Effector CD8-positive, alpha-beta T cell (primary cell): ENCODE data around the gene PRRT3.
"Not testable (repeated sequence)": the region's sequence is repeated elsewhere in the genome, so short reads cannot be mapped to it uniquely, and the experiment has no call there.

ENCODE experiments used
- DNase-seq: peaks from one replicate; lab custom pipeline; 2025; lab: John Stamatoyannopoulos, UW

The PRRT3 gene

DNA sequence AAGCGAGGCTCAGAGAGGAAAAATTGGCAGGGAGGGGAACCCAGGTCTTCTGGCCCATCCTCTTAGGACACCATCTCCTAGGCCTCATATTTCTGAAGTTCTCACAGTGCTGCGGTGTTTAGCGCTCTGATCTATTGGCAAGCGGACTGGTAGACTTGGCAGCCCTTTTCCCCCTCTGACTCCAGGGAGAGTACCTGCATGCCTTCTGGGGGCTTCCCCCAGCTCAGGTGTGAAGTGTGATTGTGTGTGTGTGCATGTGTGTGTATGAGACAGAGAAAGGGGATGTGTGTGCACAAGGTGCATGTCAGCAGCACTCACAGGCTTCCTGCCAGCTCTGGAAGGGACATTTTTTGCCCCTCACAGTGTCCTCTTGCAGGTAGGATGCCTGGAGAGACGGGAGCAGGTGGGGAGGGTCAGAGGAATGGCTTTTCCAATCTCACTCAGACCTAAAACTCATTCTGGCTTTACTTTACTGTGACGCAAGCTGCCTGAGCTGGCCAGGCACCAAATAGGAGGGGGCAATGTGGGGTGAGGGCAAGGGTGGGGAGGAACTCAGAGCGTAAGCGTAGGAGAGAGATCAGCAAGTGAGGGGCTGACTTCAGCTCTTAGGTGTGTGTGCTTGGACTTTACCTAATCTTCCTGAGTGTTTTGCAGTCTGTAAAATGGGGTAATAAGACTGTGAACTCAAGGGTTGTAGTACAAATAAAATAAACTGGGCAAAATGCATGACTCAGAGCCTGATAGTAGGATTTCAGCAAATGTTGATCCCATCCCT lies 53.6 kb downstream of the PRRT3 start:
- DNase-seq: no peak

DNA sequence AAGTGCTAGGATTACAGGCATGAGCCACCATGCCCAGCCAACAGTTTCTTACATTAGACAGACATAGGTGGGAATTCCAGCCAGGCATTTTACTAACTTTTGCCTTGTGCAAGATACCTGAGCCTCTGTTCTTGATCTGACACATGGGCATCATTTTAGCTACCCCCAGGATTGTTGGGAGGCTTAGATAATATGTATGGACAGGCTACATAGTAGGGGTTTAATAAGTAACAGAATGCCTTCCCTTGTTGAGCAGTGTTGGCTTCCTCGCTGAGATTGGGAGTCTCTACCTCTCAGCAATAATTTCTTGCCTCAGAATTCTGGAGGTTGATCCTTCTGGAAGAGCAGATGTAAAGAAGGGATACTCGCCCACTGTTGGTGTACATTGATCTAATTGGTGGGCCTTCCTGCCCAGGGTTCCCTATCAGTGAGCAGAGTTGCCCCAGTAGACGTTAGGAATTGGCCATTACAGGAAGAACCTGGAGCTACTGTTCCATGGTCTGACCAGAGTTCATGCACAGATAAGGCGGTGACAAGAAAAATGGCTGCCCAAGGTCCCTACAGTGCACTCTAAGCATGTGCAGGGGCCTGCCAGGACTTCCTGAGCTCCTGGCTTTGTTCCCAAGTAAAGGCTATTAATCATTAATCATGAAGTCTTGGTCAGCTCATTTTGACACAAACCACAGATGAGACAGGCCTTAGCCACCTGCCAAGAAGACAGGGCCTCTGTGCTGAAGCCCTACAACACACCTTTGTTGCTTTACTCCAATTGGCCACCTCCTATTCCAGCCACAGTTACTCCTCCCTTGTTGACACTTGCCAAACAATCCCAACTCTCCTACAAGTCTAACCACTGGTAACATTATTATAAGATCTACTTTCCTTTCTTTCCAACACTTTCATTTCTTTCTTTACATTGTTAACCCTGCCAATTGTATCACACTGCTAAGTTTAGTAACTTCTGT lies 54.5 kb downstream of the PRRT3 start:
- no peak for DNase-seq

DNA sequence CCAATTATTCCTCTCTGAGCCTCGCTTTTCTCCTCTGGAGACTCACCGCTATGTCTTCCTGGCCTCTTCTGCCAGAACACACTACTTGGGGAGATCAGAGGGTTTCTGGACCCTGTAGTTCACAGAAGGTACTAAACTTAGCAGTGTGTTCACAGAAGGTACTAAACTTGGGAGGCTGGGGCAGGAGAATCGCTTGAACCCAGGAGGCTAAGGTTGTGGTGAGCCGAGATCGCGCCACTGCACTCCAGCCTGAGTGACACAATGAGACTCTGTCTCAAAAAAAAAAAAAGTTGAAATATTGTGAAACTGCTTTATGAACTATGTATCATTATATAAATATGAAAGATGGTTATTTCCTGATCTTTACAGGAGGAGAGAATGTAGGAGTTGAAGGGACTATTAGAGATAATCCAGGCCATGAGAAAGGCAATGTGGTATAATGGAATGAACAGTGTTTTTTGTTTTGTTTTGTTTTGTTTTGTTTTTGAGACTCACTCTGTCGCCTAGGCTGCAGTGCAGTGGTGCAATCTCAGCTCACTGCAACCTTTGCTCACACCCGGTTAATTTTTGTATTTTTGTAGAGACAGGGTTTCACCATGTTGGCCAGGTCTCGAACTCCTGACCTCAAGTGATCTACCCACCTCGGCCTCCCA lies 55.3 kb downstream of the PRRT3 start:
- DNase-seq: not testable (repeated sequence)

DNA sequence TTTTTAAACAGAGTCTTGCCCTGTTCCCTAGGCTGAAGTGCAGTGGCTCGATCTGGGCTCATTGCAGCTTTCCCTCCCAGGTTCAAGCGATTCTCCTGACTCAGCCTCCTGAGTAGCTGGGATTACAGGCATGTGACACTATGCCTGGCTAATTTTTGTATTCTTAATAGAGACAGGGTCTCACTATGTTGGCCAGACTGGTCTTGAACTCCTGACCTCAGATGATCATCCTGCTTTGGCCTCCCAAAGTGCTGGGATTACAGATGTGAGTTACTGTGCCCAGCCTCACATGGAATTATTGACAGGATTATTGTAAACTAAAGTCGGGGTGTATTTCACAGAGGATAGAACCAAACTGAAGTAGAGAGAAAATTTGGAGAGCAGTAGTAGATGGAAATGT lies 56.5 kb downstream of the PRRT3 start:
- not testable (repeated sequence) for DNase-seq
